Spleen (tissue), 7 donors: Measurements from ENCODE around the gene SIN3B.

Experiments
- CTCF ChIP-seq, 11 experiments: fragments of 200-600 bp in 7 of 11; fragments of 450-650 bp in 4 of 11; sonication (generic) in 4 of 11; IDR thresholded peaks in 8 of 11; conservative IDR thresholded peaks in 3 of 11; 1 replicate in 7 of 11; 2 replicates in 4 of 11; pipeline versions ENCODE4 v1.4.0 to v1.8.0; 2016 to 2021; ENCODE audit warnings: antibody characterized with exemption in 11 of 11, inconsistent platforms in 4 of 11, mild to moderate bottlenecking in 1 of 11
- POLR2A ChIP-seq, 3 donors: fragments of 450-650 bp; IDR thresholded peaks; one replicate each; pipeline ENCODE4 v1.5.1; 2017; ENCODE audit warnings: antibody characterized with exemption in 3 of 3, mild to moderate bottlenecking in 1 of 3
- donor health status: DM: no; HTN: no; CAD: no; lungs with moderate emphysema.
- donor health status: DM: no; HTN: no; CAD: no.
- donor health status: DM: no; HTN: no; CAD: no.

GRCh38 chr19:16928351-16928750, 99.2 kb downstream of the SIN3B start:
- TF ChIP-seq POLR2A (IDR thresholded peaks at IDR 0.05): no peak
- no peak for TF ChIP-seq CTCF (IDR thresholded peaks at IDR 0.05 in 8 of 11, conservative IDR thresholded peaks at IDR 0.05 in 3 of 11)
